ENCODE measurements around the gene TGFBR2. TPM values are rescaled to one million over a fixed set of nuclear protein-coding genes. Genes with fewer than 3 reads are reported as not detected.

Gene TGFBR2
- total RNA-seq, 1 donor from 2014 or later, result 72.1 TPM

GRCh38 chr3:30617653-30618052 is 11.3 kb downstream of the TGFBR2 start:
- TF ChIP-seq, protein P1, sequence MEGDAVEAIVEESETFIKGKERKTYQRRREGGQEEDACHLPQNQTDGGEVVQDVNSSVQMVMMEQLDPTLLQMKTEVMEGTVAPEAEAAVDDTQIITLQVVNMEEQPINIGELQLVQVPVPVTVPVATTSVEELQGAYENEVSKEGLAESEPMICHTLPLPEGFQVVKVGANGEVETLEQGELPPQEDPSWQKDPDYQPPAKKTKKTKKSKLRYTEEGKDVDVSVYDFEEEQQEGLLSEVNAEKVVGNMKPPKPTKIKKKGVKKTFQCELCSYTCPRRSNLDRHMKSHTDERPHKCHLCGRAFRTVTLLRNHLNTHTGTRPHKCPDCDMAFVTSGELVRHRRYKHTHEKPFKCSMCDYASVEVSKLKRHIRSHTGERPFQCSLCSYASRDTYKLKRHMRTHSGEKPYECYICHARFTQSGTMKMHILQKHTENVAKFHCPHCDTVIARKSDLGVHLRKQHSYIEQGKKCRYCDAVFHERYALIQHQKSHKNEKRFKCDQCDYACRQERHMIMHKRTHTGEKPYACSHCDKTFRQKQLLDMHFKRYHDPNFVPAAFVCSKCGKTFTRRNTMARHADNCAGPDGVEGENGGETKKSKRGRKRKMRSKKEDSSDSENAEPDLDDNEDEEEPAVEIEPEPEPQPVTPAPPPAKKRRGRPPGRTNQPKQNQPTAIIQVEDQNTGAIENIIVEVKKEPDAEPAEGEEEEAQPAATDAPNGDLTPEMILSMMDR (IDR thresholded peaks at IDR 0.05), result no peak
- Mint-ChIP-seq H3K27ac (ENCODE audit: unreplicated experiment) (peak overlapping the region; percentile 11), H3K27me3 (ENCODE audit: unreplicated experiment) (no peaks in the 10 kb centered on the region), H3K4me1 (ENCODE audit: unreplicated experiment) (peaks cover 73% of the 10 kb centered on the region), H3K9me3 (ENCODE audit: unreplicated experiment) (no peaks in the 10 kb centered on the region), H3K4me3 (ENCODE audit: unreplicated experiment) (no peak overlapping the region), H3K36me3 (ENCODE audit: unreplicated experiment) (peaks cover 8% of the 10 kb centered on the region)
- DNase-seq (ENCODE audit: extremely low spot score, unreplicated experiment), result no peak

DNA sequence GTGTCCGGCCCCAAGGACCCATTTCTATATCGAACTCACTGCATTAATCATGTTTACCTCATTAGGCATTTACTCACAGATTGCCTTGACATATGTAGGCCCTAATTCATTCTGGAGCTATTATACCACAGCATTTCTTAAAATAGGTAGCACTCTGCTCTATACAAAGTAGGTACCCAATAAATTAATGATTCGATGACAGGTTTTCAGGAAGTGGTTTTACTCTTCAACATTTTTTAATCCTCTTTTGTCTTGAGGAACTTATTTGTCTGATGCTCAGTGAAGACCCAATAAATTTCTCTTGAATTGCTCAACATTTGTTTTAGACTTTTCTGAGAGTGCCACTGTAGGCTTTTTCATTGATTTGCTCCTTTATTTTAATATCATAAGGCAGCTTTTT is 12.1 kb downstream of the TGFBR2 start:
- Mint-ChIP-seq H3K4me3 (ENCODE audit: unreplicated experiment) (no peak overlapping the region), H3K27ac (ENCODE audit: unreplicated experiment) (no peak overlapping the region), H3K36me3 (ENCODE audit: unreplicated experiment) (peaks cover 12% of the 10 kb centered on the region), H3K27me3 (ENCODE audit: unreplicated experiment) (no peaks in the 10 kb centered on the region), H3K4me1 (ENCODE audit: unreplicated experiment) (peaks cover 74% of the 10 kb centered on the region), H3K9me3 (ENCODE audit: unreplicated experiment) (no peaks in the 10 kb centered on the region)
- no peak for DNase-seq (ENCODE audit: extremely low spot score, unreplicated experiment)
- TF ChIP-seq, protein P1 (IDR thresholded peaks at IDR 0.05), result no peak

- no peak for DNase-seq (ENCODE audit: extremely low spot score, unreplicated experiment)
- H3K4me3 Mint-ChIP-seq (ENCODE audit: unreplicated experiment), result no peak overlapping the region
- H3K27me3 Mint-ChIP-seq (ENCODE audit: unreplicated experiment), result no peaks in the 10 kb centered on the region
- H3K4me1 Mint-ChIP-seq (ENCODE audit: unreplicated experiment), result peaks cover 72% of the 10 kb centered on the region
- H3K27ac Mint-ChIP-seq (ENCODE audit: unreplicated experiment), result no peak overlapping the region
- TF ChIP-seq, protein P1 (IDR thresholded peaks at IDR 0.05), result no peak
- H3K36me3 Mint-ChIP-seq (ENCODE audit: unreplicated experiment), result peaks cover 15% of the 10 kb centered on the region
- H3K9me3 Mint-ChIP-seq (ENCODE audit: unreplicated experiment), result no peaks in the 10 kb centered on the region
These were observed 12.9 kb downstream of the TGFBR2 start for GRCh38 chr3:30619318-30619717.

GRCh38 chr3:30620402-30621360 is 14.3 kb downstream of the TGFBR2 start:
- TF ChIP-seq, protein P1 (IDR thresholded peaks at IDR 0.05), result no peak
- Mint-ChIP-seq H3K4me1 (ENCODE audit: unreplicated experiment) (peaks cover 70% of the 10 kb centered on the region), H3K9me3 (ENCODE audit: unreplicated experiment) (no peaks in the 10 kb centered on the region), H3K36me3 (ENCODE audit: unreplicated experiment) (peaks cover 17% of the 10 kb centered on the region), H3K27me3 (ENCODE audit: unreplicated experiment) (no peaks in the 10 kb centered on the region), H3K27ac (ENCODE audit: unreplicated experiment) (no peak overlapping the region), H3K4me3 (ENCODE audit: unreplicated experiment) (no peak overlapping the region)
- no peak for DNase-seq (ENCODE audit: extremely low spot score, unreplicated experiment)

GRCh38 chr3:30621576-30621975 is 15.2 kb downstream of the TGFBR2 start:
- Mint-ChIP-seq H3K4me1 (ENCODE audit: unreplicated experiment) (peaks cover 72% of the 10 kb centered on the region), H3K4me3 (ENCODE audit: unreplicated experiment) (no peak overlapping the region), H3K27me3 (ENCODE audit: unreplicated experiment) (no peaks in the 10 kb centered on the region), H3K36me3 (ENCODE audit: unreplicated experiment) (peaks cover 19% of the 10 kb centered on the region), H3K9me3 (ENCODE audit: unreplicated experiment) (no peaks in the 10 kb centered on the region), H3K27ac (ENCODE audit: unreplicated experiment) (no peak overlapping the region)
- TF ChIP-seq, protein P1 (IDR thresholded peaks at IDR 0.05), result no peak
- no peak for DNase-seq (ENCODE audit: extremely low spot score, unreplicated experiment)
